ENCODE data around the gene AHNAK. TPM values are rescaled to one million over a fixed set of nuclear protein-coding genes. Genes with fewer than 3 reads are reported as not detected.
A peak's percentile ranks its signal among the peaks of the same experiment; 100 is the strongest.

The AHNAK gene
- total RNA-seq, 2 experiments from 2014 or later = 0.21 to 0.28 TPM

- TF ChIP-seq EZH2phosphoT487 (IDR thresholded peaks at IDR 0.05; ENCODE audit: borderline replicate concordance, low read depth, low read length) (no peak), CTCF (conservative IDR thresholded peaks at IDR 0.05; ENCODE audit: low read length) (peak; percentile 83)
- Histone ChIP-seq H3K27ac (ENCODE audit: low read depth, low read length, poor library complexity, severe bottlenecking) (no peak overlapping the region), H3K4me3 (ENCODE audit: low read depth, low read length, poor library complexity, severe bottlenecking) (no peak overlapping the region), H3K4me1 (ENCODE audit: insufficient read depth, low read length, poor library complexity, severe bottlenecking) (peaks cover 36% of the 10 kb centered on the region), H3K36me3 (ENCODE audit: insufficient read depth, low read length) (peaks cover 69% of the 10 kb centered on the region), H4K20me1 (ENCODE audit: insufficient read depth, low read length) (peaks cover 4% of the 10 kb centered on the region; the same call in 1 of the 2 replicates), H3K4me2 (ENCODE audit: low read length) (no peak overlapping the region; the same call in 1 of the 2 replicates), H3K79me2 (ENCODE audit: insufficient read depth, low read depth, low read length) (peaks cover 34% of the 10 kb centered on the region), H2AFZ (ENCODE audit: low read length) (no peak overlapping the region), H3K9me2 (ENCODE audit: insufficient read depth, low read length) (no peaks in the 10 kb centered on the region), H3K9me3 (ENCODE audit: low read length) (no peaks in the 10 kb centered on the region)
- intact Hi-C loops (cut with micrococcal nuclease; ENCODE audit: unreplicated experiment) = loop anchor here (5.0 to 10.0 kb wide), 3 partner anchors 74 to 241 kb away; partner anchors contain the start of genes C11orf98, CSKMT, HNRNPUL2 and STX5
- BruUV-seq (replicated peaks) = no TSS peak
- CTCF ChIA-PET (ENCODE audit: unreplicated experiment) = no interaction called here
- POLR2A ChIA-PET = interaction anchor here (1.3 to 3.3 kb wide), 5 partner anchors 7 to 71 kb away, joined by 3 to 37 read pairs (median 30); partner anchors contain the start of genes B3GAT3, C11orf98, CSKMT and EEF1G
- peak; percentile 73 for DNase-seq (ENCODE audit: low spot score)
Measured at GRCh38 chr11:62593434-62594044, 46.9 kb upstream of the AHNAK start.

GRCh38 chr11:62592989-62593421 lies 46.4 kb upstream of the AHNAK start:
- TF ChIP-seq CTCF (conservative IDR thresholded peaks at IDR 0.05; ENCODE audit: low read length) (no peak), EZH2phosphoT487 (IDR thresholded peaks at IDR 0.05; ENCODE audit: borderline replicate concordance, low read depth, low read length) (no peak)
- H3K36me3 ChIP-seq (ENCODE audit: insufficient read depth, low read length) = peaks cover 69% of the 10 kb centered on the region
- POLR2A ChIA-PET = interaction anchor here (1.3 to 3.3 kb wide), 6 partner anchors 8 to 71 kb away, joined by 3 to 37 read pairs (median 19); partner anchors contain the start of genes B3GAT3, C11orf98, CSKMT and EEF1G
- H3K27ac ChIP-seq (ENCODE audit: low read depth, low read length, poor library complexity, severe bottlenecking) = peak overlapping the region; percentile 66
- no TSS peak for BruUV-seq (replicated peaks)
- no peak overlapping the region for H2AFZ ChIP-seq (ENCODE audit: low read length)
- H4K20me1 ChIP-seq (ENCODE audit: insufficient read depth, low read length) = no peaks in the 10 kb centered on the region
- no peak overlapping the region for H3K4me3 ChIP-seq (ENCODE audit: low read depth, low read length, poor library complexity, severe bottlenecking)
- CTCF ChIA-PET (ENCODE audit: unreplicated experiment) = interaction anchor here (0.8 kb wide), 1 partner anchor 7 kb away, joined by 3 read pairs; no protein-coding TSS in a partner anchor
- H3K9me3 ChIP-seq (ENCODE audit: low read length) = no peaks in the 10 kb centered on the region
- H3K9me2 ChIP-seq (ENCODE audit: insufficient read depth, low read length) = no peaks in the 10 kb centered on the region
- H3K79me2 ChIP-seq (ENCODE audit: insufficient read depth, low read depth, low read length) = peaks cover 29% of the 10 kb centered on the region; the same call in 1 of the 2 replicates
- intact Hi-C loops (cut with micrococcal nuclease; ENCODE audit: unreplicated experiment) = loop anchor here (5.0 to 10.0 kb wide), 3 partner anchors 74 to 242 kb away; partner anchors contain the start of genes C11orf98, CSKMT, HNRNPUL2 and STX5
- no peak for DNase-seq (ENCODE audit: low spot score)
- H3K4me2 ChIP-seq (ENCODE audit: low read length) = peak overlapping the region; percentile 80
- peaks cover 33% of the 10 kb centered on the region for H3K4me1 ChIP-seq (ENCODE audit: insufficient read depth, low read length, poor library complexity, severe bottlenecking)

All from OCI-LY7 (cell line).